A549 (cell line): ENCODE measurements around the gene SLC2A1.

Source experiments
- ESRRA ChIP-seq: fragments of 150-350 bp; IDR thresholded peaks from 2 replicates; pipeline ENCODE4 v1.6.1; 2014; ENCODE audit warnings: mild to moderate bottlenecking, low read length, borderline replicate concordance
- RFX5 ChIP-seq: fragments of 450-650 bp; IDR thresholded peaks from 2 replicates; pipeline ENCODE4 v1.7.1; 2014; ENCODE audit warnings: antibody characterized with exemption, mild to moderate bottlenecking, moderate library complexity
- SREBF2 ChIP-seq: fragments of 450-650 bp; IDR thresholded peaks from 2 replicates; pipeline ENCODE4 v1.6.1; 2014; ENCODE audit warnings: mild to moderate bottlenecking, moderate library complexity
- ZFP36 ChIP-seq: fragments of 450-650 bp; IDR thresholded peaks from 2 replicates; pipeline ENCODE4 v1.6.1; 2014; ENCODE audit warnings: borderline replicate concordance; ENCODE audit not compliant: partially characterized antibody
- TF ChIP-seq, protein P1 (sequence below): fragments of >200 bp; sonication (Bioruptor Twin); formaldehyde crosslinking; IDR thresholded peaks from 3 replicates; pipeline ENCODE4 v1.5.1; 2016

DNA sequence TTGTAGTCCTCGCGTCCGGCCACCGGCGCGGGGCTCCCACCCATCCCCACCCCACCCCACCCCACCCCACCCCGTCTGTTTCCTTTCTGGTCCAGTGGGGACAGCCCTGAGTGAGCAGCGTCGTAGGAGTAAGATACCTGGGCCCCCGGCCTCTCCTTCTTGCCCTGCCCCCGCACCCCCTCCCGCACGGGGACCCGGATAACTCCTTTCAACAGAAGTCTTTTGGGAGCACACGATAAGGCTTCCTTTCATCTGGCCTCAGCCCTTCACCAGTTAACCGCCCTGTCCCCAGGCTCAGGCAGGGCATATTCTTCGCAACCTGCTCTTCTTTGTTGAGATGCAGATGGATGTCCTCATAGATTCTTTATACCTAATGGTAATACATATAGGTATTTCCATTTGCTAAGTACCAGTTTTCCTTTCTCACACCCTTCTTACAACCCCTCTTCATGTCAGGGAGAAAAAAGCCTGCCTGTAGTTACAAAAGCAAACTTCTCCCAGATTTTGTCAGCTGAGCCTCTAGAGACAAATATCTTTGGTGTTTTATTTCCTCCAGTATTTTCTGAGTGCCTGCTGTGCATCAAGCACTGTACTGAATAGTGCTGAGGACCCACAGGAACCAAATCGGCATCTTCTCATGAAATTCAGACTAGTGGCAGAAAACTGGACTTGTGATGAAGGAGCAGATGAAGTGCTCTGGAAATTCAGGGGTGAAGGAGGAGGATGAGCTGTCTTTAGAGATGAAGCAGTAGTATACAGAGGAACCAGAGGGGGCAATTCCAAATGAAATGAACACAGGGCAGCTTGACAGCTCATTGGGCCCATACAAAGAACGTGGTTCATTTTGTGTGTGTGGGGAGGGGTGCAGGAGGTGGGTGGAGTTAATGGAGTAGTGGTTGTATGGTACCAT lies 33.6 kb downstream of the SLC2A1 start:
- TF ChIP-seq, protein P1, sequence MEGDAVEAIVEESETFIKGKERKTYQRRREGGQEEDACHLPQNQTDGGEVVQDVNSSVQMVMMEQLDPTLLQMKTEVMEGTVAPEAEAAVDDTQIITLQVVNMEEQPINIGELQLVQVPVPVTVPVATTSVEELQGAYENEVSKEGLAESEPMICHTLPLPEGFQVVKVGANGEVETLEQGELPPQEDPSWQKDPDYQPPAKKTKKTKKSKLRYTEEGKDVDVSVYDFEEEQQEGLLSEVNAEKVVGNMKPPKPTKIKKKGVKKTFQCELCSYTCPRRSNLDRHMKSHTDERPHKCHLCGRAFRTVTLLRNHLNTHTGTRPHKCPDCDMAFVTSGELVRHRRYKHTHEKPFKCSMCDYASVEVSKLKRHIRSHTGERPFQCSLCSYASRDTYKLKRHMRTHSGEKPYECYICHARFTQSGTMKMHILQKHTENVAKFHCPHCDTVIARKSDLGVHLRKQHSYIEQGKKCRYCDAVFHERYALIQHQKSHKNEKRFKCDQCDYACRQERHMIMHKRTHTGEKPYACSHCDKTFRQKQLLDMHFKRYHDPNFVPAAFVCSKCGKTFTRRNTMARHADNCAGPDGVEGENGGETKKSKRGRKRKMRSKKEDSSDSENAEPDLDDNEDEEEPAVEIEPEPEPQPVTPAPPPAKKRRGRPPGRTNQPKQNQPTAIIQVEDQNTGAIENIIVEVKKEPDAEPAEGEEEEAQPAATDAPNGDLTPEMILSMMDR, result no peak
- TF ChIP-seq ESRRA (no peak), ZFP36 (no peak), SREBF2 (no peak), RFX5 (no peak)
